Measurements from ENCODE around the gene SRSF3.

Gene SRSF3

GRCh38 chr6:36546920-36547645, 47.1 kb upstream of the SRSF3 start, which contains the start of gene STK38:
TSS of gene STK38 (minus strand) at chr6:36547479. CDS start at chr6:36540202, 7,277 bp downstream.
- H3K27me3 ChIP-seq (ENCODE audit: control insufficient read depth, low read length) = no peaks in the 10 kb centered on the region
- TF ChIP-seq, protein P1, sequence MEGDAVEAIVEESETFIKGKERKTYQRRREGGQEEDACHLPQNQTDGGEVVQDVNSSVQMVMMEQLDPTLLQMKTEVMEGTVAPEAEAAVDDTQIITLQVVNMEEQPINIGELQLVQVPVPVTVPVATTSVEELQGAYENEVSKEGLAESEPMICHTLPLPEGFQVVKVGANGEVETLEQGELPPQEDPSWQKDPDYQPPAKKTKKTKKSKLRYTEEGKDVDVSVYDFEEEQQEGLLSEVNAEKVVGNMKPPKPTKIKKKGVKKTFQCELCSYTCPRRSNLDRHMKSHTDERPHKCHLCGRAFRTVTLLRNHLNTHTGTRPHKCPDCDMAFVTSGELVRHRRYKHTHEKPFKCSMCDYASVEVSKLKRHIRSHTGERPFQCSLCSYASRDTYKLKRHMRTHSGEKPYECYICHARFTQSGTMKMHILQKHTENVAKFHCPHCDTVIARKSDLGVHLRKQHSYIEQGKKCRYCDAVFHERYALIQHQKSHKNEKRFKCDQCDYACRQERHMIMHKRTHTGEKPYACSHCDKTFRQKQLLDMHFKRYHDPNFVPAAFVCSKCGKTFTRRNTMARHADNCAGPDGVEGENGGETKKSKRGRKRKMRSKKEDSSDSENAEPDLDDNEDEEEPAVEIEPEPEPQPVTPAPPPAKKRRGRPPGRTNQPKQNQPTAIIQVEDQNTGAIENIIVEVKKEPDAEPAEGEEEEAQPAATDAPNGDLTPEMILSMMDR (IDR thresholded peaks at IDR 0.05; ENCODE audit: low read depth, low read length, poor library complexity, severe bottlenecking) = peak; percentile 49
- TF ChIP-seq EZH2phosphoT487 (IDR thresholded peaks at IDR 0.05; ENCODE audit: borderline replicate concordance, low read length) = no peak
- peaks cover 30% of the 10 kb centered on the region for H3K36me3 ChIP-seq (ENCODE audit: control insufficient read depth, low read length)
- no peaks in the 10 kb centered on the region for H3K9me2 ChIP-seq (replicated peaks; ENCODE audit: control insufficient read depth, low read length)
- H4K20me1 ChIP-seq (ENCODE audit: control insufficient read depth, insufficient read depth, low read depth, low read length) = no peaks in the 10 kb centered on the region
- peak within 1 kb of the TSS; percentile 90 for H3K4me3 ChIP-seq (ENCODE audit: low read length)
- peak within 1 kb of the TSS; percentile 86 for H3K27ac ChIP-seq (ENCODE audit: low read depth, low read length)
- peaks cover 66% of the 10 kb centered on the region for H3K4me1 ChIP-seq (ENCODE audit: control insufficient read depth, low read length)
- peaks cover 51% of the 10 kb centered on the region for H3K79me2 ChIP-seq (ENCODE audit: control insufficient read depth, low read length)
- H3K9me3 ChIP-seq (ENCODE audit: control insufficient read depth, insufficient read depth, low read length) = no peaks in the 10 kb centered on the region
- peak within 1 kb of the TSS; percentile 81 for H3K4me2 ChIP-seq (ENCODE audit: low read length)
- H3F3A ChIP-seq (ENCODE audit: control insufficient read depth, insufficient read depth) = peaks cover 7% of the 10 kb centered on the region; the same call in 1 of the 2 replicates

- H3K9me2 ChIP-seq (replicated peaks; ENCODE audit: control insufficient read depth, low read length) = no peaks in the 10 kb centered on the region
- H3K79me2 ChIP-seq (ENCODE audit: control insufficient read depth, low read length) = peaks cover 43% of the 10 kb centered on the region
- H3K27ac ChIP-seq (ENCODE audit: low read depth, low read length) = peak overlapping the region; percentile 86
- no peaks in the 10 kb centered on the region for H3K27me3 ChIP-seq (ENCODE audit: control insufficient read depth, low read length)
- H4K20me1 ChIP-seq (ENCODE audit: control insufficient read depth, insufficient read depth, low read depth, low read length) = no peaks in the 10 kb centered on the region
- no peaks in the 10 kb centered on the region for H3K9me3 ChIP-seq (ENCODE audit: control insufficient read depth, insufficient read depth, low read length)
- peaks cover 9% of the 10 kb centered on the region; the same call in 1 of the 2 replicates for H3F3A ChIP-seq (ENCODE audit: control insufficient read depth, insufficient read depth)
- peaks cover 29% of the 10 kb centered on the region for H3K36me3 ChIP-seq (ENCODE audit: control insufficient read depth, low read length)
- TF ChIP-seq EZH2phosphoT487 (IDR thresholded peaks at IDR 0.05; ENCODE audit: borderline replicate concordance, low read length) = no peak
- TF ChIP-seq, protein P1 (IDR thresholded peaks at IDR 0.05; ENCODE audit: low read depth, low read length, poor library complexity, severe bottlenecking) = no peak
- H3K4me1 ChIP-seq (ENCODE audit: control insufficient read depth, low read length) = peaks cover 66% of the 10 kb centered on the region
- H3K4me2 ChIP-seq (ENCODE audit: low read length) = peak overlapping the region; percentile 81
- H3K4me3 ChIP-seq (ENCODE audit: low read length) = peak overlapping the region; percentile 90
These were observed 46.3 kb upstream of the SRSF3 start for GRCh38 chr6:36547646-36548400.

- Histone ChIP-seq H3K4me1 (ENCODE audit: control insufficient read depth, low read length) (peaks cover 64% of the 10 kb centered on the region), H3K79me2 (ENCODE audit: control insufficient read depth, low read length) (peaks cover 38% of the 10 kb centered on the region), H3K9me3 (ENCODE audit: control insufficient read depth, insufficient read depth, low read length) (no peaks in the 10 kb centered on the region), H3K27ac (ENCODE audit: low read depth, low read length) (peak overlapping the region; percentile 86; the same call in 1 of the 2 replicates), H3K4me2 (ENCODE audit: low read length) (peak overlapping the region; percentile 81), H3K9me2 (replicated peaks; ENCODE audit: control insufficient read depth, low read length) (no peaks in the 10 kb centered on the region), H3F3A (ENCODE audit: control insufficient read depth, insufficient read depth) (peaks cover 9% of the 10 kb centered on the region; the same call in 1 of the 2 replicates), H4K20me1 (ENCODE audit: control insufficient read depth, insufficient read depth, low read depth, low read length) (no peaks in the 10 kb centered on the region), H3K36me3 (ENCODE audit: control insufficient read depth, low read length) (peaks cover 27% of the 10 kb centered on the region), H3K4me3 (ENCODE audit: low read length) (no peak overlapping the region), H3K27me3 (ENCODE audit: control insufficient read depth, low read length) (no peaks in the 10 kb centered on the region)
- TF ChIP-seq EZH2phosphoT487 (IDR thresholded peaks at IDR 0.05; ENCODE audit: borderline replicate concordance, low read length) = no peak
- TF ChIP-seq, protein P1 (IDR thresholded peaks at IDR 0.05; ENCODE audit: low read depth, low read length, poor library complexity, severe bottlenecking) = no peak
These were observed 45.8 kb upstream of the SRSF3 start for GRCh38 chr6:36548401-36548743.

All from DOHH2 (cell line).